LHCN-M2 (cell line): ENCODE measurements around the gene PPT1. TPM values are rescaled to one million over a fixed set of nuclear protein-coding genes. Genes with fewer than 3 reads are reported as not detected.
"Not testable (repeated sequence)": the region's sequence is repeated elsewhere in the genome, so short reads cannot be mapped to it uniquely, and the experiment has no call there.

ENCODE experiments used
- DNase-seq: peaks from one replicate; pipeline ENCODE4 v3.0.0-alpha.2; 2012; ENCODE audit warnings: low read depth
- total RNA-seq: library from RNA; depleted of rRNA; stranded (reverse); fragments of >200 nt; gene quantifications from 2 replicates; pipeline ENCODE4 v1.2.3, GENCODE V29; 2014

PPT1 gene
- total RNA-seq, 1 experiment from 2014 or later = 54.2 TPM

DNA sequence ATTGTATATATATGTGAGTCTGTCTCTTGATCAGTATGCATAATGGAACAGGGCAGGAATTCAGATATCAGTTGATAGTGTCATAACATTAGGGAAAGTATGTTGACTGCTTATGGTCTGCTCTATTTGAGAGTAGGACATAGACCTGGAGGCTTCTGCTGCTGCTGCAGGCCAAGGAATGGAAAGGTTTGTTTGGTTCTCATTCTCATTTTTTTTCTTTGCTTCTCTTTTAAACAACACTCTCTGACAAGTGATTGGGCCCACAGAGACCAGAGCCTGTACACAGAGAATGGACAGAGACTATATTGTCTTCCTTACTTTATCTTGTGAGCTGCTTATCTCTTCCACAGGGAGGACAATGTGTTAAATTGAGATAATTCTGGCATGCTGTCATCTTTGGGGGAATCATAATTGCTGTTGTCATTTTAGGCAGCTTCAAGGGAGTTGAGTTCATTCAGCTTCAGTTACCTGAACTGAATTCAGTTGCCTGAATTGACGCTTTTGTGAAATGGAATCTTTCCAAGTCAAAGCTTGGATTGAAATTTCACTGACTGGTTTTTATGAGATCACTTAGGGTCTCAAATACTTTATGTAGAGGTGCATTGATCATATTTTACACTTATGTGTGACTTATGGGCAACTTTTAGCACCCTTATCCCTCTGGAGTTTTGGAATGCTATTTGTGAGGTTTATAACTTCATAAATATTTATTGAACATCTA is 39.6 kb downstream of the PPT1 start:
- DNase-seq = no peak

DNA sequence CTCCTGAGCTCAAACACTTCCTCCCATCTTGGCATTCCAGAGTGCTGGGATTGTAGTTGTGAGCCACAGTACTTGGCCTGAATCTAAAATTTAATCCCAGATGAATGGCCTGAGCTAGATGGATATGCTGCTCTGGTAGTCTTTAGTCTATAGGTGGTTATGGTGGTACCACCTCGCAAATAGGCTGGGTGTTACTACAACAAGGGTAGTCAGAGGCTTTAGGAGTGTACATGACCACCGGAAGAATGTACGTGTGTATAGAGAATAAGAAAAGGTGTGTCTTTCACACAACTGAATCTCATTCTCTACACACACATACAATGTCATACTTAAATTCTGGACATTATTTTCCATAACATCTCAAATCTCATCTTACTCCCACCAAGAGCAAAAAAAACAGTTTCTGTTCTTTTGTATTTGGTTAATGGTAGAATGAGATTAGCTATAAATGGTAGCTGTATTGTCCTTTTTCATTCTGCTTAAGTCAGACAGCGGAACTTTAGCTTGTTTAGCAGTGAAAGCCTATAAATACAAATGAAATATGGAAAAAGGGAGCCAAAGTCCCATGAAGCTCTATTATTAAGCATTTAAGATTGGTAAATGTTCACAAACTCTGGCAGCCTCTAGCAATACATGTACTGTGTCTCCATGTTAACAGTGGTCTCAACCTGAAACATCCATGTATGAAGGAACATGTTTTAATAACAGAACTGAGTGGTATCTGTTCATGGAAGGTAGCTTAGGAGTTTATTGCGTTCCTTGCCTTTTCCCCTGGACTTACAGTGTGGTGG is 40.3 kb downstream of the PPT1 start:
- DNase-seq = no peak

DNA sequence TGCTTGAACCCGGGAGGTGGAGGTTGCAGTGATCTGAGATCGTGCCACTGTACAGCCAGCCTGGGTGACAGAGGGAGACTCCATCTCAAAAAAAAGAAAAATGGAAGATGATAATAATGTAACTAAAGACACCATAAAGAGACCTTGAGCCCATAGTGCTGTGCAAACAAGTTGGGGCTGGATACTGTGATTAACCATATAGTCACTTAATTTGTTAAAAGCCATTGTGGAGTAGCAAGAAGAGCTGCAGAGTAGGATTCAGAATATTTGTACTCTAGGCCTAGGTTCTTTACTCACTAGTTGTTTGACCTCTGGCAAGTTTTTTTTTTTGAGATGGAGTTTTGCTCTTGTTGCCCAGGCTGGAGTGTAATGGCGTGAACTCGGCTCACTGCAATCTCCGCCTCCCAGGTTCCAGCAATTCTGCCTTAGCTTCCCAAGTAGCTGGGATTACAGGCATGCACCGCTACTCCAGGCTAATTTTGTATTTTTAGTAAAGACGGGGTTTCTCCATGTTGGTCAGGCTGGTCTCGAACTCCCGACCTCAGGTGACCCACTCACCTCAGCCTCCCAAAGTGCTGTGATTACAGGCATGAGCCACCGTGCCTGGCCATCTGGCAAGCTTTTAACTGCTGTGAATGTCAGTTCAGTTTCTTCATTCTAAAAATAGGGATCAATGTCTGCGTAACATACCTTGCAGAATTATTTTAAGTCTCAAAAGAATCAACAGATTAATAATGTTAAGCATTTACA is 43.7 kb downstream of the PPT1 start:
- DNase-seq = no peak

DNA sequence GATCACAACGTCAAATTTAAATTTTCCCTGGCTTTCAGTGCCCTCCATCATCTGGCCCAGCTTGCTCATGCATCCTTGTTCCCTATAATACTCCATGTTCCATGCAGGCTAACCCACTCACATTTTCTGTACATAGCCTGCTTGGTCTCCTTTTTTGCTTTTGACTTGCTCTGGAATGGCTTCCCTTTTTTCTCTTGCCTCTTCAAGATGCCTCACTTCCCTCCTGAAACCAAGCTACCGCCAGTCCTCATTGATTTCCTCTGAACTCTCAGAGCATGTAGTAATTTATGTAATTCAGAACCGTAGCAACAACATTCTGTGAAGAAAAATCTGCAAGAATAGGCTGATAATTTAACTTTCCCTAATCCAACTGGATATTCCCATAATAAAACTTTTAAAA is 46.2 kb downstream of the PPT1 start:
- no peak for DNase-seq

DNA sequence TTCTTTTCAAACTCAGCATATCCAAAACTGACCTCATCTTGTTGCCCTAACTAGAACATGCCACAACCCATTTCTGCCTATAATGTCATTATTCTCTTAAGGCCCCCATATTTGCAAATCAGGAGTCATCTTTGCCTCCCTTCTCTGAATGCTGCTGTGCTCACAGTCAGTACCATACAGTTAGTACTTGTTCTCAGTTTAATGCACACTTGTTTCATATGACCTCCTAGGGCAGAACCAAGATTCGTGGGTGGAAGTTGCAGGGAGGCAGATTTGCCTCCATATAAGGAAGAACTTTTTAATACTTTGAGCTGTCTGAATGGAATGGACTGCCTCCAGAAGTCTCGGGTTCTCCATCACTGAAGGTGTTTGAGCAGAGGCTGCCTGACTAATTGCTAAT is 47.3 kb downstream of the PPT1 start:
- DNase-seq = no peak

DNA sequence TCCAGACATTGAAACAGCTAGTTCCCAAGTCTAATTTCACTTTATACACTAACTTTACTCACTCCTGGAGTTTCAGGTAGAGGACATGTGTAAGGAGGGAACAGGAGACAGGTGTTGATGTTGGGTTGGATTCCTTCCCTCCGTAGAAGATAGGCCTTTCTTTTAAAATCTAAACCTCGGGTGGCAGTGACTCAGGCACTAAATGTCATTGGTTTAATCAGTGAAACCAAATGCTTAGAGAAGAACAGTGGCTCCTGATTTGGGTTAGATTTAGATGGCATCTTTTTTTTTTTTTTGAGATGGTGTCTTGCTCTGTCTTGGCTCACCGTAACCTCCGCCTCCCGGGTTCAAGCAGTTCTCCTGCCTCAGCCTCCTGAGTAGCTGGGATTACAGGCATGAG is 49.3 kb downstream of the PPT1 start:
- no peak for DNase-seq

DNA sequence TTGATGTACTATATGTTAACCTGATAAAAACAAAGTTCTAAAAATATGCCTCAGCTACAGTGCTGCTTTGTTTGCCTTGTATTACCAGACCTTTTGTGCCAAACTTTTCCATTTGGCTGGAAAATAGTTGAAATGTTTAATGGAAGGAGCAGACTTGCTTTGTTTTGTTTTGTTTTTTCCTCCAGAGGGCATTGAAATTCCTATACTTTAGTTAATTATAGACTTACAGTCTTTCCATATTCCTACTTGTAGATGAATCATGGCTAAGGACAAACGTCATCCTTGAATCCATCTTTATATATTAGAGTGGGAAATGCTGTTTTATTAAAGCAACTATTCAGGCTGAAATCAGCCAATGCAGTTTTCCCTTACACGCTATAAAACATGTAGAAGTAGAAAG is 49.8 kb downstream of the PPT1 start:
- DNase-seq = no peak

DNA sequence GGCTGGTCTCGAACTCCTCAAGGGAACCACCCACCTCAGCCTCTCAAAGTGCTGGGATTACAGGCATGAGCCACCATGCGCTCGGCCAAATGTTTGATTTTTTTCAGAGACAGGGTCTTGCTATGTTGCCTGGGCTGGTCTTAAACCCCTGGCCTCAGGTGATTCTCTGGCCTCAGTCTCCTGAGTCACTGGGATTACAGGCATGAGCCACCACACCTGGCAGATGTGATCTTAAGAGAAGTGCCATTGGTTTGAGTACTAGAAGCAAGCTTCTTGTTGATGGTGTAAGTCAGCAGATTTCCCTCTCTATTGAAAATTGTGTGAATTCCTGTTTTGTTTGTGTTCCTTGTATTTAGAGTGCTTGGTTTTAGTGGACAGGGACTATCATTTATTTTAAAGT is 51.3 kb downstream of the PPT1 start:
- no peak for DNase-seq

DNA sequence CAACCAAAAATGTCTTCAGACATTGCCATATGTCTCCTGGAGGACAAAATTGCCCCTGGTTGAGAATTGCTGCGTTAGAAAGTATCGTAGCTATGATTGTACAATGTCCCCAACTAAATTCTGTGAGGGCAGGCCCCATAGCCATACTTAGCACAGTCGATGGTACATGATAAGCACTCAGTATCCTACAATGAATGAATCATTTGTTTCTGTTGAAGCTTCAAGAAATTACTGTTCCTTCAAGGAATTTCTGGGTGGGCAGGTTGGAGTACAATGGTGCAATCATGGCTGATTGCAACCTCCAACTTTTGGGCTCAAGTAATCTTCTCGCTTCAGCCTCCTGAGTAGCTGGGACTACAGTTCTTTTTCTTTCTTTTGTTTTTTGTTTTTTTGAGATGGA is 51.9 kb downstream of the PPT1 start:
- DNase-seq = no peak

DNA sequence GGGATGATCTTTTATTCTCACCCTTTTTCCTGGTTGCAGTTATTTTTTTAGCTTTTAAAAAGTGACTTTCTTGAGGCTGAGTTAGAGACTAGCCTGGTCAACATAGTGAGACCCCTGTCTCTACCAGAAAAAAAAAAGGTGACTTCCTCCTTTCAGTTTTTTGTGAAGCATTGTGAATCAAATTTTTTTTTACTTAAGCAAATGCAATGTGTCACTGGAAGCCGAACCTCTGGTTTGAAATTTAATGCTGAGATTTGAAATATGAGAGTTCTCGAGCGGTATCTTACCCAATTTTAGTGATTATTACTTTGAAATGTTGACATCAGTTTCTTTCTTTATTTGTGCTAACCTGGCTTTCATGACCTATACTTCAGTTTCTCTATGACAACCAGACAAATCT is 52.9 kb downstream of the PPT1 start:
- DNase-seq = peak; percentile 32

DNA sequence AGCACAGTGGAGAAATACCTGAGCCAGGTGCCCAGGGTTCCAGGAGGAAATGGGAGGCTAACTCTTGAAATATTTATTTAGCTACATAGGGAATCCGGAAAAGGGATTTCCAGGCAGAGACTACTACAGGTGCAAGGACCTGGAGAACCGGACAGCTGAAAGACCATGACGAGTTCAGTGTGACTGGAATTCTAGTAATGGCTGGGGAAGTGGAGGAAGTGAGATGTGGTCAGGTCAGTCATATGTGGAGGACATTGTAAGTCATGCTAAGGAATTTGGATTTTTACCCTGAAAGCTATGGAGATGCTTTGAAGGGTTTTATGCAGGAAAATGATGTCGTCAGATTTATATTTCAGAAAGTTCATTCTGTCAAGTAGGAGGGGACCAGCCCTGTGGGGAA is 54.7 kb downstream of the PPT1 start:
- peak; percentile 41 for DNase-seq

DNA sequence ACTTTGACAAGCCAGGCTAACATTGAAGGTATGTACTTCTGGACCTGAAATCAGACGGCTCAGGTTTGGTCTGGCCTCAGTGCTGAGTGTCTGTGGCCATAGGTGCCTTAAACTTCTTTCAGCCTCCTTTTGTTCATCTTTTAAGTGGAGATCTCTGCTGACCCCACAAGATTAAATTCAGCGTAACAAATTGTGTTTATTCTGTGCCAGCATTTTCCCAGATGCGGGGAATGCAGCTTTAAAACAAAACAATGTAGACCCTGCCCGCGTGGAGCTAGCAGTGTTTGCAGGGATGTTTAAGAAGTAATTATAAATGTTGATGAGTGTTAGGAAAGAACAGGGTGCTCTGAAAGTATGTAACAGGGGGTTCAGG is 55.6 kb downstream of the PPT1 start:
- no peak for DNase-seq

DNA sequence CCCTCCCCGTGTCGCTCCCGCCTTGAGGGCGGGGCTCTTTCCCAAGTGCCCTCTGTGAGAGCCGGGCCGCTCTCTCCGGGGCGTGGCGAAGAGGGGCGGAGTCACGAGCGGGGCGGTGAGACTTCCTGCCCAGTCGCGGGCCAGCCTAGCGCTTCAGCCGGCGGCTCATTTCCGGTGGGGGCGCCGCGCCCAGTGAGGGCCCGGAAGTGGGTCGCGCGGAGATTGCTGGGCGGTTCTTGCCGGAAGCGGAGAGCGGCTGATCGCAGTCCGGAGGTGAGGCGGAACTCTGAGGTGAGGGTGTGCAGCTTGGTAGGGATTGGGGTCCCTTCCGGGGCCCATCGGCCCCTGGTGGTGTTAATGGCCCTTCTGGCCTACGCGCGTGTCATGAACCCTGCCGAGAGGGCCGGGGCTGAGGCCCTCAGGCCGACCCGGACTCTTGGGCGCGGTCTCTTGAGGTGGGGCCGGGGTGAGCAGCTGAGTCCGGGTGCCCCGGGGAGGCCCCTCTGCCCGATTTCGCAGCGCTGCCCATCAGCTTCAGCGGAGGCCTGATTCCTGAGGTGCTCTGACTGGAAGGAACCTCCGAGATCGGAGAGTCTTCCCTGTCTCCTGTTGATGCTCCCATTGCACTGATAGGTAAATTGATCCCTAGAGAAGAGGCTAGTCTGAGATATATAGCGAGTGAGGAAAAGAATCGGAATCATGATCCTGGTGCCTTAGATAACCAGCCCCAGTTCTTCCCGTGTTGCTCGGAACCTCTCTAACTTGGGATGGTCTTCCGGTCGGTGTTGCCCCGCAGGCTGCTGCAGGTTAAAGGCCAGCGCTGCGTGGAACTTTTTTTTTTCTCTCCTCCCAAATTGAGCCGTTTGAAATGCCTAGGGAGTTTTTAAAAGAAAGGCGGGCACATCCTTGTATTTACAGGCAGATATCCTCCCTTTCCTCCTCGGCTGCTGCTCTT is 56.3 kb downstream of the PPT1 start, which contains the start of gene CAP1:
Gene CAP1 (plus strand): TSS at position 219 of the 955 bp plus-strand sequence. CDS start 18,618 bp downstream, outside the sequence.
- DNase-seq = peak; percentile 98

DNA sequence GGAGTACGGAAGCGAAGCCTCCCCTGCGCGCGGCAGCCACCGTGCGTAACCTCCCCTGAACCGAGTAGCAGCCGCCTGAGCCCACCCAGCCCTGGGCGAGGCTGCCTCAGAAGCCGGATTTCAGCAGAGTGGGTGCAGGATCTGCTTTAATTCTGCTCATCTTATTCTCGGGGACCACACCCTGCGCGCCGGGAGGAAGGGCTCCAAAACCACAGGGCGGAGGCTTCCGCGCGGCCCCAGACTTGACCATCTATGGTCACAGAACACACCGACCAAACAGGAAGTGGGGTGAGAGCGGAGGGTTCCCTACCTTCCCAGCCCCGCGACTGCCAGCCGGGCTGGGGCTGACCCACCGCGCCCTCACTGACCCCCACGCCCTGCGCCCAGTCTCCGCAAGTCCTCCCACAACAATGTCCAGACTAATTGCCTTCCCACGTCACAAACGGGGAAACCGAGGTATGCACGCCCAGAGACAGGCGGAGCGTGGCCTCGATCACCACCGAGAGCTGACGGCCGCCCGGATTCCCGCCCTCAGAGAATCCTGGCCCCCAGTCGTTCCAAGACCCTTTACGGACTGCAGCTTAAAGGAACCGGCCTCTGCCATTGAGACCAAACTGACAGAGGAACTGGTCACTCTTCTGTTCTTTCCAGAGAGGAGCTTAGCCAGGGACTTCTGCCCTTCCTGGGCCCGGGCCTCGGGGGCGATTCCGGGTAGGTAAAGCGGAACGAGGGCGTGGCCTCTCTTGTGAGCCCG is 57.1 kb downstream of the PPT1 start:
- DNase-seq = peak; percentile 92

DNA sequence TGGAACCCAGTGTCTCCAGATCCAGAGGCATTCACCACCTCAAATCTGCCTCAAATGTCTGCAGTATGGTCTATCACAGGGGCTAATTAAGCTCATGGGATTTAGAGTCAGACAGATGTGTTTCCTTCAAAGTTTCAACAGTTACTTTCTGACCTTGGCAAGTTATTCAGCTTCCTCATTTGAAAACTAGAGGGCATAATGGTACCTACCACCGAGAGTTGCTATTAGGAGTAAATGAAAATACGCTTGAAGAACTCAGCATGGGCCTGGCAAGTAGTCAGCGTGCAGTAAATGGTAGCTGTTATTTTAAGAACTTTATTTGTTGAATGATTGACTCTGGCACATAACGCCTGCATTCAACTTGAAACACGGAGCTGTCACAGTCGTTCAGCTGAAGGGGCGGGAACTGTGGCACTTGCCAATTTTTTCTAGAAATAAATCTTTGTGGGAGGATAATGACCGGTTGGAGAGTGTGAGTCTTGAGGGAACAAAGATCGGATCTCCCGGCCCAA is 57.8 kb downstream of the PPT1 start:
- DNase-seq = peak; percentile 71

DNA sequence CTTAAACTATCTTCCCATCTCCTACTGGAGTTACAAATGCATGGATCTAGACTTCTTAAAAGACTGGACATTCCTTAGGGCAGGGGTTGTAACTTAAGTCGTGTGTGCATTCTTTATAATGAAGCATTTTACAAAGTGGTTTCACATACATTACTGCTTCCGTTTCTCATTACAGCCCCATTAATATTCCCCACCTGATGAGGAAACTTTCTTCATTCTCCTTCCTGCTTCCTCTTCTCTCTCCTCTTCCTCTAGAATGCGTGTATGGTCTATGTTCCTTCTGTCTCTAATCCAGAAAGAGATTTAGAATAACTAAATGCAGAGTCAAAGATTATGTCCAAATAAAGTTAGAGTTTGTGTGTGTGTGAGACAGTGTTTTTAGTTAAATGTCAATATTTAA is 58.4 kb downstream of the PPT1 start:
- DNase-seq = no peak

DNA sequence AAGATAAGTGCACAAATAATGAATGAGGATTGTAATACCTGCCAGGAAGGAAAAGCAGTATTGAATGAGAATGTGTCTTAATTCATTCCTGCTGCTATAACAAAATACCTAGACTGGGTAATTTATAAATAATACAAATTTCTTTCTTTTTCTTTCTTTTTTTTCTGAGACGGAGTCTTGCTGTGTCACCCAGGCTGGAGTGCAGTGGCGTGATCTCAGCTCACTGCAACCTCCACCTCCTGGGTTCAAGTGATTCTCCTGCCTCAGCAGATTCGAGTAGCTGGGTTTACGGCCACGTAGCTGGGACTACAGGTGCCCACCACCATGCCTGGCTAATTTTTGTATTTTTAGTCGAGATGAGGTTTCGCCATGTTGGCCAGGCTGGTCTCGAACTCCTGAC is 59.8 kb downstream of the PPT1 start:
- DNase-seq = not testable (repeated sequence)

DNA sequence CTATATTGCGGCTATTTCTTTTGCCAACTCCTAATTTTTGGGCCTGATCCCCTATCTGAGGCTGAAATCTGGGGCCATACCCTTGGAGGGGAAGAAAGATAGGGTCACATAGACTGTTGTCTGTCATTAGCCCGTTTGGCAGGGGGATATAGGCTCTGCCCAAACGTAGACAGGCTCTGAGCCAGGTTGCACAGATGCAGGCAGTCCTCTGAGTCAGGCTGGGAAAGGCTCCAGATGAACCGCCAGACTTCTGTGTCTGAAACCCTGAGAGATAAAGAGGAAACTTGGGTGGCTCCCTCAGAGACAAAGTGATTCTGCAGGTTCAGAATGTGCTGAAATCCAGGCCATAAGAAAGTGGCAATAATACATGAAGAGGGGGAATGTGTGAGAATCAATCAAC is 60.5 kb downstream of the PPT1 start:
- peak; percentile 77 for DNase-seq

DNA sequence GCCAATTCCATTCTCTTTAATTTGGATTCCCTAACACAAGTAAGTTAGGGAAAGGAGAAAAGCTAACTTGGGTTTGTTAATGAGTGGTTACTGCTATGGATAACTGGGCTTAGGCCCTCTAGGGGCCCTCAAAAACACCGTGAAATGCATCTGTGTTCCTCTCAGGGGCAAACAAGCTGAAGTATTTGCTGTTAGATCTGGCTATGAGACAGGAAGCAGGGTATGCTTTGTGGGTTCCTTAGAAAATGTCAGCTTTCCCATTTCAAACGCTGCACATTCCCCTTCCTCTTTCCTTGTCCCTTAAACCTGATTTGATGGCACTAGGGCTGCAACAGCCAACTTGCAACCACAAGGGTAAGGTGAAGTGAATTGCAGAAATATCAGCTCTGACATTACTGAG is 62.2 kb downstream of the PPT1 start:
- no peak for DNase-seq

DNA sequence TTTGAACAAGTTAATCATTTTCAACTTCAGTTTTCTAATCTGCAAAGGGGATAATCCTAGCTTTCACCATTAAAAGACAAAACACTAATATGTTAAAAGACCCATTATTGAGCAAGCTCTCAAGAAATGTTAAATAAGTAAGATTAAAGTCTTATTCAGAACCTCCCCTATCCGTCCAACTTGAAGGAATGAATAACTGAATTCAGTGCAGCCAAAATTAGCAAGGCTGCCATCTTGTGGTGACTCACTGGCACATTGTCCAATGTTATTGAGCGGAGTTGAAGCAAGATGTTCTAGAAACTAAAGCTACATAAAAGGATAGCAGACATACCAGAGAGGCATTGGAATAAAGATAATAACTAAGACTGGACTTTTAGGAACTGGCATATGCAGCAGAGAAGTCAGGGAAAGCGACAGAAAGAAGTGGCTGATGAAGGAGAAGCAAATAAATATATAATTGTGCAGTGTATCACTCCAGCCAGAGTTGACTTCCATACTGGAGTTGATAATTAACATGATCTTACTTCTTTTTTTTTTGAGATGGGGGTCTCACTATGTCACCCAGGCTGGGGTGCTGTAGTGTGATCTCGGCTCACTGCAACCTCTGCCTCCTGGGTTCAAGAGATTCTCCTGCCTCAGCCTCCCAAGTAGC is 64.7 kb downstream of the PPT1 start:
- peak; percentile 67 for DNase-seq
